HepG2 (cell line): ENCODE results near the gene RNFT2. TPM values are rescaled to one million over a fixed set of nuclear protein-coding genes. Genes with fewer than 3 reads are reported as not detected.

Experiments
- AGO2 ChIP-seq: fragments of 200-400 bp; formaldehyde crosslinking; optimal IDR thresholded peaks from 2 replicates; pipeline ENCODE3; 2017; ENCODE audit warnings: mild to moderate bottlenecking, low read depth, low read length, moderate library complexity
- CBX2 ChIP-seq, 2 experiments: fragments of 200-600 bp in 1 of 2; sonication (generic); formaldehyde crosslinking in 1 of 2; IDR thresholded peaks; 2 replicates each; pipeline versions ENCODE4 v1.7.0 to v1.8.1; 2018 to 2022; ENCODE audit warnings: low read depth in 2 of 2, low read length in 1 of 2, mild to moderate bottlenecking in 1 of 2, missing genetic modification reagents in 1 of 2
- CENPT ChIP-seq: sonication (generic); formaldehyde crosslinking; IDR thresholded peaks from 2 replicates; pipeline ENCODE4 v1.8.0; 2022; ENCODE audit warnings: low read depth, mild to moderate bottlenecking, moderate library complexity, missing genetic modification reagents
- NR2F1 ChIP-seq, 2 experiments: fragments of 450-650 bp in 1 of 2; formaldehyde crosslinking in 1 of 2; IDR thresholded peaks; 2 replicates each; pipeline versions ENCODE4 v1.5.0 to v1.6.1; 2016 to 2020; ENCODE audit warnings: mild to moderate bottlenecking in 1 of 2, missing compliant biosample characterization in 1 of 2, missing genetic modification reagents in 1 of 2, moderate library complexity in 1 of 2
- PPARG ChIP-seq: conservative IDR thresholded peaks from 2 replicates; pipeline ENCODE4 v1.6.1; 2016; ENCODE audit warnings: missing biosample characterization, missing genetic modification reagents
- TBP ChIP-seq: sonication (generic); formaldehyde crosslinking; IDR thresholded peaks from 2 replicates; pipeline ENCODE4 v1.5.0; 2020; ENCODE audit warnings: missing genetic modification reagents
- THAP11 ChIP-seq: IDR thresholded peaks from 2 replicates; pipeline ENCODE4 v1.6.1; 2016; ENCODE audit warnings: missing biosample characterization, missing genetic modification reagents
- UBTF ChIP-seq: sonication (generic); formaldehyde crosslinking; IDR thresholded peaks from 2 replicates; pipeline ENCODE4 v1.4.0; 2020; ENCODE audit warnings: mild to moderate bottlenecking, missing genetic modification reagents
- ZGPAT ChIP-seq: IDR thresholded peaks from 2 replicates; pipeline ENCODE4 v1.6.1; 2016; ENCODE audit warnings: mild to moderate bottlenecking
- ZNF513 ChIP-seq: sonication (generic); formaldehyde crosslinking; conservative IDR thresholded peaks from 2 replicates; pipeline ENCODE4 v1.5.0; 2020; ENCODE audit warnings: missing genetic modification reagents
- polyA plus RNA-seq, 8 experiments: library from polyadenylated mRNA; depleted of rRNA in 3 of 8; stranded (reverse) in 7 of 8; unstranded in 1 of 8; fragments of >200 nt; fragmentation: Illumina TruSeq in 4 of 8; extraction: Trizol in 4 of 8; gene quantifications; 2 replicates each; pipeline versions ENCODE4 v1.2.1 to v1.2.3, GENCODE V29; 2011 to 2016; ENCODE audit warnings: low read depth in 4 of 8, missing spikeins in 1 of 8, mixed read lengths in 1 of 8; ENCODE audit not compliant: insufficient read depth in 1 of 8
- total RNA-seq, 5 experiments: library from RNA; depleted of rRNA; stranded (reverse); fragments of >200 nt; fragmentation: Illumina TruSeq; extraction: Trizol; gene quantifications; 2 replicates each; pipeline ENCODE4 v1.2.3, GENCODE V29; 2016; ENCODE audit warnings: low read depth in 1 of 5
- TF ChIP-seq, protein P1 (sequence below): sonication (generic); formaldehyde crosslinking; IDR thresholded peaks from 2 replicates; pipeline ENCODE4 v1.4.0; 2020; ENCODE audit warnings: missing genetic modification reagents, borderline replicate concordance
- TF ChIP-seq, protein P2 (sequence below): sonication (generic); formaldehyde crosslinking; IDR thresholded peaks from 2 replicates; pipeline ENCODE4 v1.4.0; 2020; ENCODE audit warnings: mild to moderate bottlenecking, missing genetic modification reagents, borderline replicate concordance

RNFT2 gene
- total and polyA plus RNA-seq, 2 of the 13 experiments (the other 11 are each of a cell fraction or from before 2014, with no cell fraction given), result 3.3 to 8.3 TPM

GRCh38 chr12:116734156-116734768, 3.9 kb upstream of the RNFT2 start (continued):
- TF ChIP-seq ZNF513 (CRISPR knock-in tag), result no peak
- TF ChIP-seq, protein P1, sequence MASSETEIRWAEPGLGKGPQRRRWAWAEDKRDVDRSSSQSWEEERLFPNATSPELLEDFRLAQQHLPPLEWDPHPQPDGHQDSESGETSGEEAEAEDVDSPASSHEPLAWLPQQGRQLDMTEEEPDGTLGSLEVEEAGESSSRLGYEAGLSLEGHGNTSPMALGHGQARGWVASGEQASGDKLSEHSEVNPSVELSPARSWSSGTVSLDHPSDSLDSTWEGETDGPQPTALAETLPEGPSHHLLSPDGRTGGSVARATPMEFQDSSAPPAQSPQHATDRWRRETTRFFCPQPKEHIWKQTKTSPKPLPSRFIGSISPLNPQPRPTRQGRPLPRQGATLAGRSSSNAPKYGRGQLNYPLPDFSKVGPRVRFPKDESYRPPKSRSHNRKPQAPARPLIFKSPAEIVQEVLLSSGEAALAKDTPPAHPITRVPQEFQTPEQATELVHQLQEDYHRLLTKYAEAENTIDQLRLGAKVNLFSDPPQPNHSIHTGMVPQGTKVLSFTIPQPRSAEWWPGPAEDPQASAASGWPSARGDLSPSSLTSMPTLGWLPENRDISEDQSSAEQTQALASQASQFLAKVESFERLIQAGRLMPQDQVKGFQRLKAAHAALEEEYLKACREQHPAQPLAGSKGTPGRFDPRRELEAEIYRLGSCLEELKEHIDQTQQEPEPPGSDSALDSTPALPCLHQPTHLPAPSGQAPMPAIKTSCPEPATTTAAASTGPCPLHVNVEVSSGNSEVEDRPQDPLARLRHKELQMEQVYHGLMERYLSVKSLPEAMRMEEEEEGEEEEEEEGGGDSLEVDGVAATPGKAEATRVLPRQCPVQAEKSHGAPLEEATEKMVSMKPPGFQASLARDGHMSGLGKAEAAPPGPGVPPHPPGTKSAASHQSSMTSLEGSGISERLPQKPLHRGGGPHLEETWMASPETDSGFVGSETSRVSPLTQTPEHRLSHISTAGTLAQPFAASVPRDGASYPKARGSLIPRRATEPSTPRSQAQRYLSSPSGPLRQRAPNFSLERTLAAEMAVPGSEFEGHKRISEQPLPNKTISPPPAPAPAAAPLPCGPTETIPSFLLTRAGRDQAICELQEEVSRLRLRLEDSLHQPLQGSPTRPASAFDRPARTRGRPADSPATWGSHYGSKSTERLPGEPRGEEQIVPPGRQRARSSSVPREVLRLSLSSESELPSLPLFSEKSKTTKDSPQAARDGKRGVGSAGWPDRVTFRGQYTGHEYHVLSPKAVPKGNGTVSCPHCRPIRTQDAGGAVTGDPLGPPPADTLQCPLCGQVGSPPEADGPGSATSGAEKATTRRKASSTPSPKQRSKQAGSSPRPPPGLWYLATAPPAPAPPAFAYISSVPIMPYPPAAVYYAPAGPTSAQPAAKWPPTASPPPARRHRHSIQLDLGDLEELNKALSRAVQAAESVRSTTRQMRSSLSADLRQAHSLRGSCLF (CRISPR knock-in tag), result no peak
- no peak for TF ChIP-seq TBP (CRISPR knock-in tag)
- TF ChIP-seq UBTF (CRISPR knock-in tag), result 0 out of 2 replicates have a peak, but pooled peaks have one; percentile 29
- TF ChIP-seq PPARG (CRISPR knock-in tag), result peak; percentile 94
- peak; percentile 28; the same call in 1 of the 2 replicates for TF ChIP-seq THAP11 (CRISPR knock-in tag)
- no peak for TF ChIP-seq AGO2
- TF ChIP-seq CBX2 (IDR thresholded peaks at IDR 0.05; ENCODE audit: low read depth, low read length), result no peak
- TF ChIP-seq CBX2 (CRISPR knock-in tag; IDR thresholded peaks at IDR 0.05; ENCODE audit: low read depth), result no peak
- peak; percentile 51; the same call in 1 of the 2 replicates for TF ChIP-seq ZGPAT (CRISPR knock-in tag)
- TF ChIP-seq CENPT (CRISPR knock-in tag), result no peak
- TF ChIP-seq NR2F1 (CRISPR knock-in tag; IDR thresholded peaks at IDR 0.05), result peak; percentile 68 to 86
- TF ChIP-seq, protein P2, sequence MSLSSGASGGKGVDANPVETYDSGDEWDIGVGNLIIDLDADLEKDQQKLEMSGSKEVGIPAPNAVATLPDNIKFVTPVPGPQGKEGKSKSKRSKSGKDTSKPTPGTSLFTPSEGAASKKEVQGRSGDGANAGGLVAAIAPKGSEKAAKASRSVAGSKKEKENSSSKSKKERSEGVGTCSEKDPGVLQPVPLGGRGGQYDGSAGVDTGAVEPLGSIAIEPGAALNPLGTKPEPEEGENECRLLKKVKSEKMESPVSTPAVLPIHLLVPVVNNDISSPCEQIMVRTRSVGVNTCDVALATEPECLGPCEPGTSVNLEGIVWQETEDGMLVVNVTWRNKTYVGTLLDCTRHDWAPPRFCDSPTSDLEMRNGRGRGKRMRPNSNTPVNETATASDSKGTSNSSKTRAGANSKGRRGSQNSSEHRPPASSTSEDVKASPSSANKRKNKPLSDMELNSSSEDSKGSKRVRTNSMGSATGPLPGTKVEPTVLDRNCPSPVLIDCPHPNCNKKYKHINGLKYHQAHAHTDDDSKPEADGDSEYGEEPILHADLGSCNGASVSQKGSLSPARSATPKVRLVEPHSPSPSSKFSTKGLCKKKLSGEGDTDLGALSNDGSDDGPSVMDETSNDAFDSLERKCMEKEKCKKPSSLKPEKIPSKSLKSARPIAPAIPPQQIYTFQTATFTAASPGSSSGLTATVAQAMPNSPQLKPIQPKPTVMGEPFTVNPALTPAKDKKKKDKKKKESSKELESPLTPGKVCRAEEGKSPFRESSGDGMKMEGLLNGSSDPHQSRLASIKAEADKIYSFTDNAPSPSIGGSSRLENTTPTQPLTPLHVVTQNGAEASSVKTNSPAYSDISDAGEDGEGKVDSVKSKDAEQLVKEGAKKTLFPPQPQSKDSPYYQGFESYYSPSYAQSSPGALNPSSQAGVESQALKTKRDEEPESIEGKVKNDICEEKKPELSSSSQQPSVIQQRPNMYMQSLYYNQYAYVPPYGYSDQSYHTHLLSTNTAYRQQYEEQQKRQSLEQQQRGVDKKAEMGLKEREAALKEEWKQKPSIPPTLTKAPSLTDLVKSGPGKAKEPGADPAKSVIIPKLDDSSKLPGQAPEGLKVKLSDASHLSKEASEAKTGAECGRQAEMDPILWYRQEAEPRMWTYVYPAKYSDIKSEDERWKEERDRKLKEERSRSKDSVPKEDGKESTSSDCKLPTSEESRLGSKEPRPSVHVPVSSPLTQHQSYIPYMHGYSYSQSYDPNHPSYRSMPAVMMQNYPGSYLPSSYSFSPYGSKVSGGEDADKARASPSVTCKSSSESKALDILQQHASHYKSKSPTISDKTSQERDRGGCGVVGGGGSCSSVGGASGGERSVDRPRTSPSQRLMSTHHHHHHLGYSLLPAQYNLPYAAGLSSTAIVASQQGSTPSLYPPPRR (CRISPR knock-in tag), result 0 out of 2 replicates have a peak, but pooled peaks have one; percentile 47
